Stimulated activated CD8-positive, alpha-beta memory T cell treated with anti-CD3 and anti-CD28 coated beads, Interleukin-12 subunit alpha, Interleukin-12 subunit beta, amount 100 ng/mL, for 4 hours (primary cell): ENCODE results near the gene TRMU.

Source experiments
- DNase-seq: peaks from one replicate; pipeline ENCODE4 v3.0.0-alpha.2; 2020; ENCODE audit warnings: low read depth

TRMU gene, protein sequence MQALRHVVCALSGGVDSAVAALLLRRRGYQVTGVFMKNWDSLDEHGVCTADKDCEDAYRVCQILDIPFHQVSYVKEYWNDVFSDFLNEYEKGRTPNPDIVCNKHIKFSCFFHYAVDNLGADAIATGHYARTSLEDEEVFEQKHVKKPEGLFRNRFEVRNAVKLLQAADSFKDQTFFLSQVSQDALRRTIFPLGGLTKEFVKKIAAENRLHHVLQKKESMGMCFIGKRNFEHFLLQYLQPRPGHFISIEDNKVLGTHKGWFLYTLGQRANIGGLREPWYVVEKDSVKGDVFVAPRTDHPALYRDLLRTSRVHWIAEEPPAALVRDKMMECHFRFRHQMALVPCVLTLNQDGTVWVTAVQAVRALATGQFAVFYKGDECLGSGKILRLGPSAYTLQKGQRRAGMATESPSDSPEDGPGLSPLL

DNA sequence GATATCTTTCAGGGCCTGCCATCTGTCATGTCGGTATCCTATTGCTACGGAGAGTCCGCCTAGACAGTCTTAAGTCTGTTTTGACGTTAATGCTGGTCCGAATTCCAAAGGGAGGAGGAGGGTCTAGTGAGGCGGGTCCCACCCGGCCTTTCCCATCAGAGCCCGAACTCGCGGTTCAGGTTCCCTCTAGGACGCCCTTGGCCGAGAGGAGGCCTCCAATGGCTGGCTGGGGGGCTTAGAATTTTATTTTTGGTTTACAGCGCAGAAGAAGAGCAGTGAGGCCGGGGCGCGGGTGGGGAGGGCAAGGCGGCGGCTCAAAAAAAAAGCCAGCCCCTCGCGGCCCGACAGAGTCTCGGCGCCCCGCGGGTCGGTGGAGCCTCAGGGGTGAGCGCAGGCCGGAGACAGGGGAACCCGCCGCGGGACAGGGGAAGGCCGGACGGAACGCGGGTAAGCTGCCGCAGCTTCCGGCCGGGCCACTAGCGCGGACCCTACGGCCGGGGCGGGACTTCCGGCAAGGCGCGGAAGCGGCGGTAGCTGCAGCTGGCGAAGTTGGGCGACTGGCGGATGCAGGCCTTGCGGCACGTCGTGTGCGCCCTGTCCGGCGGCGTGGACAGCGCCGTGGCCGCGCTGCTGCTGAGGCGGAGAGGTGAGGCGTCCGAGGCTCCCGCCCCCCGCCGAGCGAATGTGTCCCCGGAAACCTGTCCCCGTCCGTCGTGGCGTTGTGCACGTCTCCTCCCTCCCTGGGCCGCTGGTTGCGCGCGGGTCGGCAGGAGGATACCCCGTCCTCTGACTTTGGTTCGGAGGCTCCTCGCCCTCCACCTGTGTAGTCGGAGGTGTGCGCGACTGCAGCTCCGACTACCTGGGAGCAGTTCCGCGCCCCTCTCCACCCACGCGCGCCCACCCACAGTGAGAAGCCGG is at the start of gene TRMU:
TRMU (plus strand) TSS at position 514 of the 918 bp plus-strand sequence; CDS start at position 565, 51 bp downstream.
- DNase-seq: peak; percentile 67

DNA sequence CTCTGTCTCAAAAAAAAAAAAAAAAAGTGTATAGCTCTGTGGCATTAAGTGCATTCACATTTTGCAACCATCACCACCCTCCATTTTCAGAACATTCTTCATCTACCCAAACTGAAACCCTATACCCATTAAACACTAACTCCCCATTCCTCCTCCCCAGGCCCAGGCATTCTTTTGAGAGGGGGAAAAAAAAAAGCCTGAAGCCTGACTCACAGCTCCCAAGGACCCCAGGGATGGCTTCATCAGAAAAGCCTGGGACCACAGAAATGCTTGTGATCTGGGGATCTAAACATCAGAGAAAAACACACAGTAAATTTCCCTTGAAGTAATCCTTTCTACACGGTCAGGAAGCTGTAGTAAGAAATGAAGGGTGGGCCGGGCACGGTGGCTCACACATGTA is 49.5 kb upstream of the TRMU start:
- DNase-seq: no peak

DNA sequence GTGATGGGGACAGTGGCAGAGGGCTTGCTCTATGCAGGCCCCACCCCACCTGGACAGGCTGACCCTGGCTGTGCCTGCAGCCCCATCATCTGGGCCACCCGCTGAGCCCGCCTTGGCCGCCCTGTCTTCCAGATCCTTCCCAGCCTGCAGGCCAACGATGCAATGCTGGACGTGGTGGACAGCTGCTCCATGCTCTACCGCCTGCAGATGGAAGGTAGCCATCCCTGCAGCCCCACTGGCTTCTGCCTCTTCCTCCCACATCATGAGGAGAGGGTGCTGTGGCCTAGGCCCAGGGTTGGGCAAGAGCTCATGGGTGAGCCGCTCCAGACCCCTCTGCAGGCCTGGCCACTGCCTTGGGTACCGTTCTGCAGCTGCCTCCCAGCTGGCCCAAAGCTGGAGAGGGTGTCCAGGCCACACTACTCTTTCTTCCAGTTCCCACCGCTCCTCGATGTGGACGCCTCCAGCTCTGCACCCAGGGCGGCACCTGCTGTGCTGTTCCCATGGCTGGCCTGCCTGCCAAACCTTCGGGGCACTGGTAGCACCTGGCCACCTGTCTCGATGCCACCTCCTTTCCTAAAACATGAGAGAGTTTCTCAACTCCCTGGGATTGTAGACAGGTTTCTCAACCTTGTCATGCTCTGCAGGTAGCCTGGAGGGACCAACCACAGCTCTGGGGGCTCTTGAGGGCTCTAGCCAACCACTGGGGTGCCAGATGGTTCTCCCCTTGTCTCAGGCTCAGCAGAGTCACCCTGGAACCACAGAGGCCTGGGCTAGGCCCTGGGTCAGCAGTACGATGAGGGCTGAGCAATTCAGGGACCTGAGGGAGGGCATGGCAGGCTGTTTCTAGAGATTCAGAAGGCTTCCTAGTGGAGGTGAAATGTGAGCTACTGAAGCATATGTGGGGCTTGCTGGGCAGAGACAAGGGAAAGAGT is 48.3 kb upstream of the TRMU start:
- DNase-seq: no peak

DNA sequence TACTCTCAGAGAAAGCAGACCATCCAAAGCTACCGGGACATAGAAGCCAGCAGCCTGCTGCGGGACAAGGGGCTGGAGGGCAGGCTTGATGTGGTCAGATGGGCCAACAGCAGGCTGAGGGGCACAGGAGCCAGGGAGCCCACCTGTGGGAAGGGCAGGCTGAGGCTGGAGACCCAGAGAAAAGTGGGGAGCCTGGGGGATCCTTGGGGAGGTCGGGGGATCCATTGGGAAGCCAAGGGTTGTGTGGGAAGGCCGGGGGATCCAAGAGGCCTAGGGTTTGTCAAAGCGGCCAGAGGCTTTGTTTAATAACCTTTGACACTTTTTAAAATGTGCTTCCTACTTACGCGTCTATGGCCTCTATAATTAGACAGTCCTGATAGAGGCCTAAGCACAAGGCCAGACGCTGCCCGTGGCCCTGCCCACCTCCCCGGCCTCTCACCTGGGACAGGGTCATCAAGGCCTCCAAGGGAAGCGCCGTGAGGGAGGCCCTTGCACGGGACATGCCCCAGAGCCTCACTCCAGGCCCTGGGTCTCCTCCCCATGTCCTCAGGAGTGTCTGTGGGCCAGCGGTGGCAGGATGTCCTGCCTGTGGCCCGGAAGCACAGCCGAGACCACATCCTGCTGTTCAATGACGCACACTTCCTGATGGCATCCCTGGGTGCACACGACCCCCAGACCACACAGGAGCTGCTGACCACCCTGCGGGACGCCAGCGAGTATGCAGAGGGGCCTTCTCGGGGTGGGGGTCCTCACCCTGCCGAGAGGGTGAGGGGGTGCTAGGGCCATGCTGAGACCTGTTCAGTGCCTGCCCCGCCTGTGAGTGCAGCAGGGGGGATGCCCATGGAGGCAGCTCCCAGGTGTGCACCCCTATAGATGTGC is 47.4 kb upstream of the TRMU start:
- no peak for DNase-seq

DNA sequence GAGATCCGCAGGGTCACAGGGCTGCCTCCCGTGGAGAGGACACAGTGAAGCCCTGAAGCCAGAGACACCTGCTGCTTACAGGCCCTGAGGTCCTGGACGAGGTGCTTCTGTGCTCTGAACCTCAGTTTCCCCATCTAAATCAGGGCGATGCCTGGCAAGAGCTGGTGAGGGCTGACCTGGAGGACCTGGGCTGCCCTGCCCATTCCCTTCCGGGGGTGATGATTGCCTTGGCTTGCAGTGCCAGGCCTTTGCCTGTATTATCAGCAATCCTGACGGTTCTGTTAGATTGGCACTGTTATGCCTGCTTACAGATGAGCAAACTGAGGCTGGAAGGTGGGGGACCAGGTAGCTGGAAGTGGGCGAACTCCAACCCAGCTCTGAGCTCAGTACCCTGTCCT is 46.7 kb upstream of the TRMU start:
- no peak for DNase-seq

- DNase-seq: no peak
Measured at GRCh38 chr22:46289244-46289891, 46.1 kb upstream of the TRMU start.

DNA sequence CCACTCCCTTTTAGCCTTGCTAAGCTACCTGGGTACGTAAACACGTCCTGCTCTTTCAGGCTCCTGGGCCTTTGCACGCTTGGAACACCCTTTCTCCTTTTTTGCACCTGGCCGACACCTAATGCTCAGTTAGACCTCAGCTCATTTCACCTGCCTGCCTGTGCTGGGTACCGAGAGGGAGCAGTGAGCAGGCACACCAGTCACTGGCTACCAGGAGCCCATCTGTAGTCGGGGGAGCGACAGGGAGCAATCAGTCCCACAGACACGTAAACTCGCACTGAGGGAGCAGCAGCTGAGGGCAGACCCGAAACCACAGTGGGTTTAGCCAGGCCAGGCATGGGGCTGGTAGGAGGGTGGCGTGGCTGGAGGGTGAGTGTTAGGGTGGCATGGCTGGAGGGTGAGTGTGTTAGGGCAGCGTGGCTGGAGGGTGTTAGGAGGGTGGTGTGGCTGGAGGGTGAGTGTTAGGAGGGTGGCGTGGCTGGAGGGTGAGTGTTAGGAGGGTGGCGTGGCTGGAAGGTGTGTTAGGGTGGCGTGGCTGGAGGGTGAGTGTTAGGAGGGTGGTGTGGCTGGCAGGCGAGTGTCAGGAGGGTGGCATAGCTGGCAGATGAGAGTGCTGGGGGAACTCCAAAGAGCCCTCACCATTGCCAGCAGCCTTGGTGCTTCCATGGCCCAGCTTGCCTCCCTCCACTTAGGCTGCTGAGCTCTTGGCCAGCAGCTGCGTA is 45.2 kb upstream of the TRMU start:
- no peak for DNase-seq

- no peak for DNase-seq
Measured at GRCh38 chr22:46290843-46291785, 44.4 kb upstream of the TRMU start.

- DNase-seq: no peak
Measured at GRCh38 chr22:46292173-46292572, 43.3 kb upstream of the TRMU start.

GRCh38 chr22:46292732-46293131 is 42.8 kb upstream of the TRMU start:
- no peak for DNase-seq

- no peak for DNase-seq
Measured at GRCh38 chr22:46293577-46294260, 41.8 kb upstream of the TRMU start.

DNA sequence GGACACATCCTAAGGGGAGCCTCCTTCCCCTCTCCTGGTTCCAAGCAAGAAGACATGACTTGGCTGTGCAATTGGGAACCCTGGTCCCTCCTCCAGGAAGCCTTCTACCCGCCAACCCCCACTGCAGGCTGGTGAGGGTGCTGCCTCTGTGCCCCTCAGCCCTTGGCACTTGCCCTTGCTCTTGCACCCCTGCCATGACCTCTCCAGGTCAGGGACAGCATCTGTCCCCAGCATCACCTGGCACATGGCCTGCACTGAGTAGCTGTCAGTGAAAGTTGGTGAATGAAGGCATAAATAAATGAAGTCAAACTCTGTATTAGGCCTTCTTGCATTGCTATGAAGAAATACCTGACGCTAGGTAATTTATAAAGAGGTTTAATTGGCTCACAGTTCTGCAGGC is 40.7 kb upstream of the TRMU start:
- DNase-seq: no peak

- DNase-seq: no peak
Measured at GRCh38 chr22:46295277-46295971, 40.1 kb upstream of the TRMU start.

DNA sequence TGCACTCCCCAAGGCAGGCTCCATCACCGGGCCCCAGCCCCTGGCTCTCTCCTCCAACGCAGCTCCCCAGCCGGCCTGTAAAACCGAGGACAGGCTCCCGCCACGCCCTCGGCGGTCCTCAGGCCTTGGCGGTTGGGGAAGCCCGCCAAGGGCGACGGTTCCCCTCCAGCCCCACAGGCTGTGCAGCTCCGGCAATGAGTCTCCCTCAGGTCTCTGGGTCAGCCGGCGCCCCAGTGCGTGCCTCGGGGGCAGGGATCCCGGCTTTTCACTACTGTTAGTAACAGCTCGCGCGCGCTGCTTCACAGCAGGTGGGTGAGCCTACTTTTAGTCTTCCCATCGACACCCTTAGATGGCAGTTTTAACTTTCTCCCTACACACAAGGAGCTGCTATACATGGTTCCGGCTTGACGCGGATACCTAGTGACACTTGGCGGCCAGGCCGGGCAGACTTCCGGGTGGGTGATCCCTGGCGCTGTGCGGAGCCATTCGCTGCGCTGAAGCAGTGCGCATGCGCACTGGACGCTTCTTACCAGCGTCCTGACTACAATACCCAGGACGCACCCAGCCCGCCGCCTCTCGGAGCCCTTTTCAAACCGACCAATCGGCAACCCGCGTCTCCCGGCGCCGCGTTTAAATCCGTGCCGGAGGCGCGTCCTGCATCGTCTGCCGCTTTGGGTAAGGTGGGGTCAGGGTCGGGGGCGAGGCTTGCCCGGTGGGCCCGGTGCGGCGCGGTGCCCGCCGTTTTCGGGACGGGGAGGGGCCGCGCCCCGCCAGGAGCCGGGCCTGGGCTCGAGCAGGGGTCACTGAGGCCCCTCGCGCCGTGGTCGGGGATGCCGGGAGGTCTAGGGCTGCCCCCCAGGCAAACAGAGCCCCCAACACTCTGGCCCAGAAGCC is 39.0 kb upstream of the TRMU start, which contains the start of gene GTSE1:
GTSE1 (plus strand) TSS at position 614 of the 894 bp plus-strand sequence. CDS start 531 bp downstream, outside the sequence.
- peak; percentile 92 for DNase-seq

- DNase-seq: no peak
Measured at GRCh38 chr22:46297151-46297812, 38.2 kb upstream of the TRMU start.

- DNase-seq: no peak
Measured at GRCh38 chr22:46299101-46299500, 36.4 kb upstream of the TRMU start.
